Measurements from ENCODE around the gene CFAP410.
"Not testable (repeated sequence)": the region's sequence is repeated elsewhere in the genome, so short reads cannot be mapped to it uniquely, and the experiment has no call there.

DNA sequence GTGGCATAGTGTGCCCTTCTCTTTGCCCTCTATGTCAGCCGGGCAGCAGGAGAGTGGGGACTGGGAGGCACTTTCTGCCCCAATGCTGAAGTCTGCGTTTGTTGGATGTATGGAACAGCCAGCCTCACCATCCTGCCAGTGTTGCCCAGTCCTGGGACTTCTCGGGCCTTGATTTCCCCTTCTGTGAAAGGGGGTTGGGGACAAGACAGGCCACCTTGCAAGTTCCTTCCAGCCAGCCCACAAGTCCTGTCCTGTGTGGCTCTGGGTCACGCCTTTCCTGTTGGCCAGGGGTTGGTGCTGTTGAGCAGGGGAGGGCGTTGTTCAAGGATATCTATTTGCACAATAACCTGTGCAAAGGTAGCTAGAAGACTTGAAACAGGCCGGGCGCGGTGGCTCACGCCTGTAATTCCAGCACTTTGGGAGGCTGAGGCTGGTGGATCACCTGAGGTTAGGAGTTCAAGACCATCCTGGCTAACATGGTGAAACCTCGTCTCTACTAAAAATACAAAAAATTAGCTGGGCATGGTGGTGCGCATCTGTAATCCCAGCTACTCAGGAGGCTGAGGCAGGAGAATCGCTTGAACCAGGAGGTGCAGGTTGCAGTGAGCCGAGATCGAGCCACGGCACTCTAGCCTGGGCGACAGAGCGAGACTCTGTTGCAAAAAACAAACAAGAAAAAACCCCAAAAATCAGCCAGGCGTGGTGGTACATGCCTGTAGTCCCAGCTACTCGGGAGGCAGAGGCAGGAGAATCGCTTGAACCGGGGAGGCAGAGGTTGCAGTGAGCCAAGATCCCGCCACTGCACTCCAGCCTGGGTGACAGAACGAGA, 36.4 kb downstream of the CFAP410 start:
- not testable (repeated sequence) for TF ChIP-seq CTCF (IDR thresholded peaks at IDR 0.05; ENCODE audit: extremely low read depth in 1 of 2, insufficient read depth in 1 of 2, low read depth in 1 of 2, low read length in 2 of 2); POLR2A (IDR thresholded peaks at IDR 0.05; ENCODE audit: low read depth, low read length); FOS (IDR thresholded peaks at IDR 0.05; ENCODE audit: borderline replicate concordance, insufficient read depth, low read length); JUN (IDR thresholded peaks at IDR 0.05; ENCODE audit: borderline replicate concordance, insufficient read depth, insufficient read length, low read depth); EZH2 (IDR thresholded peaks at IDR 0.05; ENCODE audit: borderline replicate concordance, low read depth, low read length, severe bottlenecking)

Data from endothelial cell of umbilical vein (primary cell).